Activated T-helper 2 cell treated with anti-CD3 and anti-CD28 coated beads, Interferon-gamma antibody, Interleukin-2, Interleukin-4, amounts not matched to agents 10 μg/mL and 5 μg/mL and 100 μg/mL, durations not matched to agents 14 hours and 24 hours and 36 hours (primary cell): ENCODE measurements around the gene TBC1D2B. TPM values are rescaled to one million over a fixed set of nuclear protein-coding genes. Genes with fewer than 3 reads are reported as not detected.
"Not testable (repeated sequence)": the region's sequence is repeated elsewhere in the genome, so short reads cannot be mapped to it uniquely, and the experiment has no call there.

Source experiments
- DNase-seq: peaks from one replicate; pipeline ENCODE4 v3.0.0; 2021; ENCODE audit warnings: low spot score
- H3K27ac Mint-ChIP-seq: one replicate; pipeline ENCODE4 v1.8.0; 2021; ENCODE audit warnings: mixed read lengths
- H3K27me3 Mint-ChIP-seq: one replicate; pipeline ENCODE4 v1.8.0; 2021; ENCODE audit warnings: low read depth, mixed read lengths
- H3K36me3 Mint-ChIP-seq: one replicate; pipeline ENCODE4 v1.8.0; 2021; ENCODE audit warnings: low read depth, mixed read lengths
- H3K4me1 Mint-ChIP-seq: one replicate; pipeline ENCODE4 v1.8.0; 2021; ENCODE audit warnings: low read depth, mixed read lengths
- H3K4me3 Mint-ChIP-seq: one replicate; pipeline ENCODE4 v1.8.0; 2021; ENCODE audit warnings: low read depth, mild to moderate bottlenecking, moderate library complexity, mixed read lengths
- H3K9me3 Mint-ChIP-seq: one replicate; pipeline ENCODE4 v1.8.0; 2021; ENCODE audit warnings: mixed read lengths
- intact Hi-C: fragments of 100-400 bp; cut with micrococcal nuclease; formaldehyde crosslinking; loops from one replicate; pipeline ENCODE4 v1.15.1; 2023
- total RNA-seq: library from RNA; stranded (reverse); gene quantifications from 2 replicates; pipeline ENCODE4 v1.2.3, GENCODE V29; 2022

TBC1D2B gene
- total RNA-seq, 1 donor from 2014 or later = 55.0 TPM

GRCh38 chr15:77950470-77950869 is 127.0 kb downstream of the TBC1D2B start:
- DNase-seq, H3K27ac Mint-ChIP-seq, H3K4me3 Mint-ChIP-seq, H3K9me3 Mint-ChIP-seq, intact Hi-C loops, H3K36me3 Mint-ChIP-seq: not testable (repeated sequence)
- H3K27me3 Mint-ChIP-seq = peaks cover 13% of the 10 kb centered on the region
- peaks cover 11% of the 10 kb centered on the region for H3K4me1 Mint-ChIP-seq

- intact Hi-C loops = no loop called here
- no peak overlapping the region for H3K4me3 Mint-ChIP-seq
- no peaks in the 10 kb centered on the region for H3K4me1 Mint-ChIP-seq
- no peak overlapping the region for H3K27ac Mint-ChIP-seq
- DNase-seq = no peak
- H3K36me3 Mint-ChIP-seq = no peaks in the 10 kb centered on the region
- H3K9me3 Mint-ChIP-seq = no peaks in the 10 kb centered on the region
- H3K27me3 Mint-ChIP-seq = peaks cover 25% of the 10 kb centered on the region
Observed at GRCh38 chr15:77945566-77945965, 131.9 kb downstream of the TBC1D2B start.

Other genes starting within 250 kb of the TBC1D2B start
- not detected in 2 replicates for gene SH2D7, start 14.8 kb upstream of the TBC1D2B start, total RNA-seq
- 1.8 and 2.2 TPM in 2 replicates for gene CIB2, start 53.7 kb upstream of the TBC1D2B start, total RNA-seq
- gene IDH3A, start 71.7 kb upstream of the TBC1D2B start, total RNA-seq = 132 and 152 TPM in 2 replicates
- 0.64 and 0.96 TPM in 2 replicates for gene ACSBG1, start 156.9 kb upstream of the TBC1D2B start, total RNA-seq
- 57.4 and 60.0 TPM in 2 replicates for gene DNAJA4, start 186.9 kb upstream of the TBC1D2B start, total RNA-seq
- gene SKIC8, start 221.9 kb upstream of the TBC1D2B start, total RNA-seq = 51.2 and 51.8 TPM in 2 replicates